GM19025 (cell line): ENCODE results near the gene PRKCB.
"Not testable (repeated sequence)": the region's sequence is repeated elsewhere in the genome, so short reads cannot be mapped to it uniquely, and the experiment has no call there.

Experiments used
- ATAC-seq: cut with Tn5 transposase; IDR thresholded peaks from one replicate; pipeline ENCODE4 v1.9.1; 2021; ENCODE audit warnings: mild to moderate bottlenecking, low read depth, moderate library complexity; ENCODE audit not compliant: unreplicated experiment

Gene PRKCB

DNA sequence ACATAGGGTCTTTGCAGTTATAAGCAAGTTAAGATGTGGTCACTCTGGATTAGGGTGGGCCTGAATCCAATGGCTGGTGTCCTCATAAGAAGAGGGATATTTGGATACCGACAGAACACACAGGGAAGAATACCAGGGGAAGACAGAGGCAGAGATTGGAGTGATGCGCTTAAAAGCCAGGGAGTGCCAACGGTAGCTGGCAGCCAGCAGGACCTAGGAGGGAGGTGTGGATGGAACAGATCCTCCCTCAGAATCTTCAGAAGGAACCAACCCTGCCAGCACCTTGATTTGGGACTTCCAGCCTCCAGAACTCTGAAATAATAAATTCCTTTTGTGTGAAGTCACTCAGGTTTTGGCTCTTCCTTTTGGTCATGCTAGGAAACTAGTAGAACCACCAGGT is 310.1 kb downstream of the PRKCB start:
- ATAC-seq: no peak

DNA sequence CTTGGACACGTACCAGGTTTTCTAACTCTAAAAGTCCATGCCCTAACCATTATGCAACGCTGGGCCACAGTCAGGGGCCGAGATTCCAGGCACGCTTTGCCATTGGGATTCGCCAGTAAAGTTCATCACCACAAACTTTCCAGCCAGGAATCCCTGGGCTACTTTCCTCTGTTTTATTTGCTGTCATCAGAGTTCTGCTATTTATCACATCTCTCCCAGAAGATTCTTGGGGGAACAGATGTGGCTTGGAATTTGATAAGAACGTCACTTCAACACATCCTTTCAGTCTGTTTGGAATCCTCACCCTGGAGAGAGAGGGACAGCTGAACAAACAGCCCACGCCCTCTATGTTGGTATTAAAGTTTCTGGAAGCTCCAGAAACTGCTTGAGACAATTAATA is 310.7 kb downstream of the PRKCB start:
- no peak for ATAC-seq

DNA sequence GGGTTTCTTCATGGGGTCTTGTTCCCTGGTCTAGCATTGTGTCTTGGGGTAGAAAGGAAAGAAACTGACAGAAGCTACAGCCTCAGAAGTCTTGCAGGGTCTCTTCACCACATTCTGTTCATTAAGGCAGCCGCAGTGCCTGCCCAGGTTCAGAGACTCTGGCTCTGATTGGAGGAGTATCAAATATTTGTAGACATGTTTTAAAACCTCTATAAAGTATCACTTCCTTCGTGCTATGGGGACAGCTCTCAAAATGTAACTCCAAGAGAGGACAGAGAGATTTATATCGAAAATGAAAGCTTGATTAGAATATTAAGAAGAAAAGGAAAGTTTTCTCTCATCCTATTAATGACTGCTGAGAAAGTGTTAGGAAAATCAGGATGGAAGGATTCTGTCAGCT is 313.3 kb downstream of the PRKCB start:
- no peak for ATAC-seq

DNA sequence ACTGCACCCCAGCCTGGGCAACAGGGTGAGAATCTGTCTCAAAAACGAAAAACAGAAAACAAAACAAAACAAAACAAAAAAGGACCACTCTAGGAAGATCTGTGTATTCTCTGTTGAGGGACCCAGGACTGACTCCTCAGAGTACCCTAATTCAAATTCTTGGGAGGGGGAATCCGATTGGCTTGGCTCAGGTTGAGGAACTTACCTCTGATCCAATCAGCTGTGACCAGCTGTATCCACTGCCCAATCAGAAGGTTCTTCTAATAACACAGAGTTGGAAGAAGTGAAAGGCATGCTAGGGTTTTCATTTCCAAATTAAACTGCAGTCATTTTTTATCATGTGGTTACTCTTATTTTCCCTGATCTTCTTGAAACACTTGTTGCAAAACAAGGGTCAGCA is 314.5 kb downstream of the PRKCB start:
- ATAC-seq: no peak

DNA sequence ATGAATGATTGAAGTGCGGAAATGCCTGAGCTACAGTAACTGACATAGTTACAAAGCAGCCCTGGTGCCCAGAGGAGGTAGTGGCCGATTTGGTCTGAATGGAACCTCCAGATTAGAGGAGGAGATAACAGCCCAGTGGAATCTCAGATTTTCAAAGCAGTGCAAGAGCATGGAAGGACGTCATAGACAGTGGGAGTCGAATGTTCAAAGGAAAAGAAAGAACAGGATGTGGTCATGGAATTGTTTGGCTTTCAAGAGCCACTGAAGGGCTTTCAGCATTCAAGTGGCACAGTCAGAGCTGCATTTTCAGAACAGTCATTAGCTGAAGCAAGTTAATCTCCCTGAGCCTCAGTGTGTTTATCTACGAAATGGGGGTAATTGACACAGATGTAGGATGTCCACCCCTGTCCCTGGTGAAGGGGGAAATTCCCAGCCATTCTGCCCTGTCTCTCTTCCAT is 315.7 kb downstream of the PRKCB start:
- ATAC-seq: no peak

DNA sequence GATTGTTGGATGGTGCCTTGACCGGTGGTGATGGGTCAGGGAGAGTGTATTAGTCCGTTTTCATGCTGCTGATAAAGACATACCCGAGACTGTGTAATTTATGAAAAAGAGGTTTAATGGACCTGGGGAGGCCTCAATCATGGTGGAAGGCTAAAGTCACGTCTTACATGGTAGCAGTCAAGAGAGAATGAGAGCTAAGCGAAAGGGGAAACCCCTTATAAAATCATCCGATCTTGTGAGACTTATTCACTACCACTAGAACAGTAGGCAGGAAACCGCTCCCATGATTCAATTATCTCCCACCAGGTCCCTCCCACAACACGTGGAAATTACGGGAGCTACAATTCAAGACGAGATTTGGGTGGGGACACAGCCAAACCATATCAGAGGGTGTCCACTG is 316.3 kb downstream of the PRKCB start:
- not testable (repeated sequence) for ATAC-seq

DNA sequence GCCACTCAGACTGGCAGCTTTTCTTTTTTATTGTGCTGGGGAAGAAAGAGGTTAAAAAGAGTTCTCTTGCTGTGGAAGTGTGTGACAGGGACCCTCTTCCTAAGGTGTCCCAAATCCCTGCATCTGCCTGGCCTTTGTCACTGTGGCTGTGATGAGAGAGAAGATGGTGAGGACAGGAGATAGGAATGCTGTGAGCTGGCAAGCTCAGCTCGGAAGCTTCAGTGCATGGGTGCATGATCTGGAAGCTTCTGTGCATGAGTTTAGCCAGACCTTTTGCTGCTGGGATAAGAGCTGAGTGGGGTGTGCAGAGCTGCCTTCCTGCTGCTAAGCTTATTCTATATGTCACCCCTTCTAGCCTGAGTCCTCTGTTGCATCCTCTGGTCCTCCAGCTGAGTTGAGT is 317.0 kb downstream of the PRKCB start:
- ATAC-seq: no peak

DNA sequence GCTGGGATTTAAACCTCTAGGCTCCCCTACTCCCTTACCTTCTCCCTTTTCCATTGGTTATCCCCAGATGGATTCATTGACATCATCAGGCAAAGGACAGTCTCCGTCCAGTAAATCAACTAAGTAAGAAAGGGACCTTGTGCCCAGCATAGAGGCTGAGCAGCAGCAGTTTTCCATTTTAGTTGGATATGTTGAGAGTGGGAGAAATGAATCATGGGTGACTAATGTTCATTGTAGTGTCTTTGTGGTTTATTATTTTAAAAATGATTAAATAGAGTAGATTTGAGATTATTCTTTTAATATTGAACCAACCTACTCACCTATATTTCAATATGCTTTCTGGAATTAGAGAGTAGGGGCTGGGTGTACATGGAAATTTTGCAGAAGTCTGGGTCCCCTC is 321.0 kb downstream of the PRKCB start:
- no peak for ATAC-seq

DNA sequence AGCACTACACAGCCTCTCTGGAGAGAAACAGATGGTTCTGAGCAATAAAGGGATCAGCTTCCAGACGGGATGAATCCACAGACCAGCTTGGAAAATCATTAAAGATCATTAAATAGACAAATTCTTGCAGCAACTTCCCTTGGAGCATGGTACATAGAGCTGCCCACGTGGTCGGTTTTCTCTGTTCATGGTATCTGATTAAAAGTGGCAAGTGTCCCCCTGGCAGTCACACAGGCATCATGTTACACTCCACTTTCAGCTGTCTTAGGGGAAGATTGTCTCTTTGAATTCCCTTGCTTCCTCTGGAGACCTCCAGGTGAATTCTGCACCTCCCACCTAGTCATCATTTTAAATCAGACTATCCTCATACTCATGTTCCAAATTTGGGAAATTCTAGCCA is 328.2 kb downstream of the PRKCB start:
- no peak for ATAC-seq

DNA sequence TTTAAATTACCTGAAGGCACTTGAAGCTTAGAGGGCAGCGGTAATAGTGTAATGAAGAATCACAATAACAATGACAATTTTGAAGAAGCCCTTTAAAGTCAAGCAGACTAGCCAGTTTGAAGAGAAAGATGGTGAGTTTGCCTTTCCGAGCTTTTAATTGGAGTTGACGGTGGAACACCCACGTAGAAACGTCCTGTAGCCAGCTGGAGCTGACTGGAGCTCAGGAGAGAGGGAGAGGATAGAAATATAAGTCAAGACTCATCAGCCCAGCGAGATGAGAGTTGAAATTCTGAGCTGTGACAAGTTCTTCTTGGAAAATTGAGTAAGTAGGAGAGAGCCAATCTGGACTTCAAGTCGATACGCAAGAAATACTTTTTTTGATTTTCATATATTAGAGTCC is 328.6 kb downstream of the PRKCB start:
- no peak for ATAC-seq

DNA sequence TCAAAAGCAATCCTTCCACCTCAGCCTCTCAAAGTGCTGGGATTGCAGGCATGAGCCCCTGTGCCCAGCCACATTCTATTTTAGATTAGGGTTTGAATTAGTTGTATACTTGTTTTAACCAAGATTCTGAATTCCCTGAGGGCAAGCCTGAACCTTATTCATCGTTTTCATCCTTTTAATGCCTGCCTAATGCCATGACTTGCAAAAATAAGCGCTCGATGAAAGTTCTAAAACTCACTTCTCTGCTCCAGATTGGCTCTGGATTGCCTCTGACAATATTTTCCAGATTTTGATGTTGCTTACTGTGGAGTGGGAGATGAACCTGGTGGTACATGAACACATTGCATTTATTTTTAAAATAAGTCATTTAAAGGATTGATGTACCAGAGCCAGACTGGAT is 329.5 kb downstream of the PRKCB start:
- no peak for ATAC-seq

DNA sequence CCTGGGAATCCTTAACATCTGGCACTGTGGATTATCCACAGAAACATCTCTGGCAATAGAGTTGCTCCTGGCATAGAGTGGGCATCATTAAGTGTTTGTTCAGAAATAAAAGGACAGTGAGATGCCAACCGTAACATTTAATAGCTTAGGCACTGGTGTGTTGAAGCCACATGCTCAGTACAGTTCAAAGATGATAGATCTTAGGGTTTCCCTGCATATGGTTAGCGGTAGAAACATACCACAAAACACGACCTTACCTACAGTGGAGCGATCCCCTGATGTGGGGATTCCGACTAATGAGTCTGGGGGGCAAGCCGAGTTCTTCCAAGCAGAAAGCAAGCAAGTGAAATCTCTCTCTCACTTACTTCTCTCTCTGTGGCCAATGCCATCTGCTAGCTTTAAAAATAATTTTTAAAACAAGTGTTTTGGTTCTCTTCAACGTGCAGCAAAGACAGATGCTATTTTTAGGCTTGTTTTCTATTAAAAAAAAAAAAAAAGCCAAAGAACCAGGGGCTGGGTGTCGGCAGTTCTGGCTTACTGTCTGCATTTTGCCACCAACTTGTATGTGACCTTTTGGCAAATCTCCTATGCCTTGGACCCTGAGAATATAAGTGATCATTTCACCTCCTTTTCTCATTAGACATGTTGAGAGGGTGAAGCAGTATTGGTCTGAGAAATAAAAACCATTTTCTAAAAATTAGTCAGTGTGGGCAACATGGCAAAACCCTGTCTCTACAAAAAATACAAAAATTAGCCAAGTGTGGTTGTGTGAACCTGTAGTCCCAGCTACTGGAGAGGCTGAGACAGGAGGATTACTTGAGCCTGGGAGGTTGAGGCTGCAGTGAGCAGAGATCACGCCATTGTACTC is 331.1 kb downstream of the PRKCB start:
- no peak for ATAC-seq

DNA sequence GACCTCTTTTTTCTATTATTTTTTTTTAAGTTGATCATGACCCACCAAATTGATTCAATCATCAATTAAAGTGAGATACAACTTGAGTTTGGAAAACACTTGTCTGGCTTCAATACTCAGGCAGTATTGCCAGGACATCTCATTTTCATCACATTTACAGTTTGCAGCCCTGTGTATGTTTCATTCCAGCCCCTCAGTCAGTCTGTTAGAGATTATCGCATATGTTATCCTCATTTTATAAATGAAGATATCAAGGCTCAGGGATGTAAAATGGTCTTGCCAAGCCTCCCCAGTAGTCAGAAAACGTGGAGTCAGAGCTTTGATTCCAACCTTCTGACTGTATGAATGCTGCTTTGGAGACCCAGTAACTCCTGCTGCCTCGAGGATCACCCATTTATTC is 333.1 kb downstream of the PRKCB start:
- ATAC-seq: no peak

DNA sequence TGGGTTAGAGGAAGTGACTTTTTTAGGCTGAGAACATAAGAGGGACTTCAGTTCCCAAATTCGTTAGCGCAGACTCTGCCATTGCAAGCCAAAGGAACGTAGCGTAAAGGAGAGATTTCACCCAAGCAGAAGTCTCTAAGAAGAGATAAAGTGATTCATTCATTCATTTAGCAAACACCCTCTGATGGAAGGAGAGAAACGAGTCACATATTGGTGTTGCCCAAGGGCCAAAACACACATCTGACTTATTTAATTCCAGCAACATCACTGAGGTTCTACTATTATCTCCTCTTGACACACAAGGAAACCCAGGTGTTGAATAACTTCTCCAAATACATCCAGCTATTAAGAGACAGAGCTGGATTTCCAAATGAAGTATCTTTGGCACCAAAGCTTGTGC is 334.6 kb downstream of the PRKCB start:
- ATAC-seq: no peak

DNA sequence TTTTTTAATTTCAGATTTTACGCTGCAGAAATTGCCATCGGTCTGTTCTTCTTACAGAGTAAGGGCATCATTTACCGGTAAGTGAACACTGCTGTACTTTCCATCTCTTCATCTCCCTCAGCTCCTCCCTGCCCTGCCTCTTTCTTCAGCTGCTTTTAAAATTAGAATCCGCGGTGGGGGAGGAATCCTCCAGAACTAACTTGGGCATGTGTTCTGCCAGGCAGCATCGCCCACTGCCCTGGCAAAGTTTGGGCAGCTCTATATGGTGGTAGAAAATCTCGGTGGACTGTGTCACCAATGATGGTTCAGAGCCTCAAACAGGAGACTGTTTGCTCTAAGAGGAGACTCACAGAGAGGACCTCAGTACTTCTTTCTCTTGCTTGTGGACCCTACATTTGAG is 338.7 kb downstream of the PRKCB start:
- ATAC-seq: no peak

DNA sequence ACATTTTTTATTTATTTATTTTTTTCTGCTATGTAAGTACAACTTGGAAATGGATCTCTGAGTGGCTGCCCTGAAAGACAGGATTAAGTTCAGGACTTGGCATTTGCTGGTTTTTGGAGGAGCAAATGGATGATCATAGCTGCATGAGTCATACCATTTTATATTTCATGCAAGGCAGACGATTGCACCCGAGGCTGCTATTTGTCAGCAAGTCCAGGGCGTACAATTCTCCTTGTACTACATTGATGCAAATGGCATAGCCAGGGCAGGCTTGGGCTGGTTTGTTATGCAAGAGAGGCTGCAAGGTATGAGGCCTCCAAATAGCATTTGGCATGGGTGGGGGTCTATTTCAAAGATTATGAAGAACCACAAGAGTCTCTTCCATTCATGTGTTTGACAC is 339.2 kb downstream of the PRKCB start:
- ATAC-seq: no peak

DNA sequence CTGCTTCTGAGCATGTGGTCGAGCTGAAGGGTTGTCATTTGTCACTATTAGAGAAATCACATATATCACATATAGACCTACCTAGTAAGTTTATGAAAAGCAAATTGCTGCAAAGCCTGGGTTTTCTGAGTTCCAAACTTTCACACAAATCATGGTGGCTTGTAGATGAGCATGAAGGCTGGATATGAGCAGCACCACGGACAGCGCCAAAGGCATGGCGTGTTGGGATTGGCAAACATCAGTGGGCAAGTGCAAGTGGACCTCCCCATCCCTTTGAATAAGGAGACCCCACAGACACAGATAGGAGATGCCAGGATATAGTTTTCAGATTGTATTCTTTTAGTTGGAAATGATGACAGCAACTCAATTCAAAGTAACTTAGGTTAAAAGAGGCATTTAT is 342.7 kb downstream of the PRKCB start:
- ATAC-seq: no peak

DNA sequence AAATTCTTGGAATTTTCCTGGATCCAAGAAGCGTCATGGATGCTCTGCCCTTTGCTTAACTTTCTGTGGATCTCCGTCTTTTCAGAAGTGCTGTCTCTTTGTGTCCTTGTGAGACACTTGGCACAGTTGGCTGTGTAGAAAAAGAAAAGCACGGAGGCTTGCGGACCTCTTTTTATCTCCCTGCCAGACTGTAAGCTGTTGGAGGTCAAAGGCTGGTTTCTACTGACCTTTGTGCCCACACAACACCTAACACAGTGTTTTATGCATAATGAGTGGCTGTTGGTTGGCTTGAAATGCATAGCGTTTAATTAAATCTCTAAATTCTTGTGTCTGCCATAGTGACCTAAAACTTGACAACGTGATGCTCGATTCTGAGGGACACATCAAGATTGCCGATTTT is 344.7 kb downstream of the PRKCB start:
- ATAC-seq: no peak

DNA sequence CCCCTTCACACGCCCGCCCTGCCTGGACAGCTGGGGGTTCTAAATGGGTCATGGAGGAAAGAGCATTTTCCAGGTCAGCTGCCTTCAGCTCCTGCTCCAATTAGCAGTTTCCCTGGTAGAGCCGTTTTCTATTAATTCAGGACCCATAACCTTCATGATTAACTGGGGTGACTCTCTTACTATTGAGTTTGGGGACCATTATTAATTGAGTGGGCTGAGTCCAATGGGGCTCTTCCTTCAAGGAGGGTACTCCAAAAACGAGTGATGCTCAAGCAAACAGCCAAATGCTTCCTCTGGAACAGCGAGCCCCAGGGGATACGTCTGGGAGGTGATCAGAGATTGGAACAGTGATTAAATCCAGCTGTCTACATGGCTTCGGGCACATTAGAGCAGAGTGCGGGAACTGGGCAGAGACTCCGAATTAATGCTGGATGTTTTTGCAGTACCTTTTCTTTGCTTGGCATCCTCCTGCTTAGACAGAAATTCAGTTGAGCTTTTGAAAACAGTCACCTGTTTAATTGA is 352.3 kb downstream of the PRKCB start:
- ATAC-seq: no peak

DNA sequence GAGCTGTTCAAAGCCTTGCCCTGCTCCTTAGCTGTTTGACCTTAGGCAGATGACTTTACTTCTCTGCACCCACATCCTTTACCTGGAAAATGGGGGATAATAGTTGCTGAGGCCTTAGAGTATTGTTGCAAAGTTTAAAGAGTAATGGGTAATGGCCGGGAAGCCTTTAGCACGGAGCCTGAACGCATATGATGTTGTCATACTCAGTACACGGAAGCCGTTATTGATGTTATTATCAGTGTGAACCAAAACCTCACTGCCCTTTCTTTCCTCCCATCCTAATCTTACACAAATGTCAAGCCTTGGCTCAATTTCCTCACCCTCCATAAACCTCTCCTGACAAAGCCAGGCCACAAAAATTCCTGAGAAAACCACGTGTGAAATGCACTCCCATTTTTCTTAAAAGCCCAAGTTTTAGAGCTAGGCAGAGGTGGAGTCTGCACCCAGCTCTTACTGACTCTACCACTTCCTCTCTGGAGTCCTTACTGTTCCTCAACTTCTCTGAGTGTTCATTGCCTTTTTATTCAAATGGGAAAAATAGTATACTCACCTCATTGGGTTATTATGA is 353.1 kb downstream of the PRKCB start:
- no peak for ATAC-seq

DNA sequence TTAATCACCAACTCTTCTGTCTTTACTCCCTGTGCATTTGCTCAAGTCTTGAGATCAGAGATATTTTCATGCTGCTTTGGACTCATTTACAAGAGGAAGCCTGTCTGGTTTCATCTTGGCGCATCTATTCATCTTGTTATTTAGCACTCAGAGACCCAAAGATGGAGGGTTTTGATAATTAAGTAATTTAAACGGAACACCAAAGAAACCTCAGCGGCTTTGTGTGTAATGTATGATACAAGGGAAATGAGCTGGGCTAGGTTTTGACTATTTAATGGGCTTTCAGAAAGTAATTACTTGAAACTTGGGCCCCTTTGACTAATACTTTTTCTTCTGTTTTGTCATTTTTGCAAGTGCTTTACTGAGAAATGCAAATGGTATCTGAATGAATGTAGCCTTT is 354.2 kb downstream of the PRKCB start:
- no peak for ATAC-seq

DNA sequence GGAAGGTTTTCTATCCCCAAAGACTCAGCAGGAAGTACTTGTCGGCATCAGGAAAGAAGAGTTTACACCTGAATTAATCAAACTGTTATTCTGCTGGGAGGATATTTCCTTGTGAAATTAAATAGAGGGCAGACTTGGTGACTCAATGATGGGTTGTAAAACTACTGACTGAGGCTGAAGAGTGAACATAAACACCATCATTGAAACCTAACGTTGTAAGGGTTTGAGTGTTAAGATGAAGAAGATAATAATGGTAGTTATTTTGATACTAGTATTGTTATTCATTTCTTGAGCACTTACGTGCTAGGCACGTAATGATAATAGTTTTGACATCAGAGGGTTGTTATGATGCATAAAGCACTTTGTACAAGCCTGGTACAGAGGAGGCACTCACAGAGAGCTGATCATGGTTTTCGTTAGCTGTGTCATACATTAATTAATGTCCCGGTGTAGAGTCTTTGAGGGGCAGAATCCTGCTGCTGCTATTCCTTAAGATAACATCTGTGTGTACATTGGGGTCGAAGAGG is 356.2 kb downstream of the PRKCB start:
- no peak for ATAC-seq
